Caco-2 (cell line): ENCODE results near the gene FBXL7. TPM values are rescaled to one million over a fixed set of nuclear protein-coding genes. Genes with fewer than 3 reads are reported as not detected.

Experiments
- BruUV-seq: library from RNA; stranded (reverse); fragments of 400-500 nt; replicated peaks from 2 replicates; lab custom pipeline; 2021; lab: Mats Ljungman, UMichigan
- CTCF ChIA-PET: fragments of 300-600 bp; sonication (Branson Sonifier 250); formaldehyde crosslinking; loops from one replicate; lab custom pipeline; 2022; ENCODE audit warnings: antibody characterized with exemption; lab: Charles Lee
- POLR2A ChIA-PET: fragments of 300-600 bp; sonication (Branson Sonifier 250); formaldehyde crosslinking; loops from one replicate; lab custom pipeline; 2022; ENCODE audit warnings: antibody characterized with exemption; lab: Charles Lee
- DNase-seq, 2 experiments: peaks; one replicate each; pipeline versions ENCODE4 v3.0.0 to v3.0.0-alpha.2; 2020 to 2022
- H3K27me3 ChIP-seq: replicated peaks from 2 replicates; pipeline ENCODE4 v1.6.0; 2011; ENCODE audit warnings: low read length; ENCODE audit not compliant: control insufficient read depth, insufficient read depth
- H3K36me3 ChIP-seq: 2 replicates; pipeline ENCODE4 v1.5.1; 2011; ENCODE audit warnings: low read length; ENCODE audit not compliant: control insufficient read depth, insufficient read depth
- H3K4me1 ChIP-seq: fragments of 250-450 bp; sonication (Bioruptor Pico); 2 replicates; pipeline ENCODE4 v1.5.1; 2020; ENCODE audit warnings: mild to moderate bottlenecking
- H3K4me3 ChIP-seq: 2 replicates; pipeline ENCODE4 v1.5.1; 2011; ENCODE audit warnings: low read depth, mild to moderate bottlenecking, control low read depth, low read length
- H3K9me3 ChIP-seq: fragments of 250-450 bp; sonication (Bioruptor Pico); 2 replicates; pipeline ENCODE4 v1.5.1; 2020; ENCODE audit warnings: mild to moderate bottlenecking, moderate library complexity
- H3K27ac Mint-ChIP-seq: one replicate; pipeline ENCODE4 v1.8.0; 2022; ENCODE audit warnings: mixed read lengths; ENCODE audit not compliant: unreplicated experiment
- H3K27me3 Mint-ChIP-seq: one replicate; pipeline ENCODE4 v1.8.0; 2022; ENCODE audit warnings: mixed read lengths; ENCODE audit not compliant: insufficient read depth, unreplicated experiment
- H3K36me3 Mint-ChIP-seq: one replicate; pipeline ENCODE4 v1.8.0; 2022; ENCODE audit warnings: mild to moderate bottlenecking, mixed read lengths; ENCODE audit not compliant: insufficient read depth, unreplicated experiment
- H3K4me1 Mint-ChIP-seq: one replicate; pipeline ENCODE4 v1.8.0; 2022; ENCODE audit warnings: low read depth, mixed read lengths; ENCODE audit not compliant: unreplicated experiment
- H3K4me3 Mint-ChIP-seq: one replicate; pipeline ENCODE4 v1.8.0; 2022; ENCODE audit warnings: mild to moderate bottlenecking, moderate library complexity, mixed read lengths; ENCODE audit not compliant: unreplicated experiment
- H3K9me3 Mint-ChIP-seq: one replicate; pipeline ENCODE4 v1.8.0; 2022; ENCODE audit warnings: mixed read lengths; ENCODE audit not compliant: unreplicated experiment
- intact Hi-C: fragments of 100-400 bp; cut with micrococcal nuclease; formaldehyde crosslinking; loops from one replicate; pipeline ENCODE4 v1.10.0; 2022; ENCODE audit not compliant: unreplicated experiment
- microRNA-seq: library from miRNA; unstranded; fragments of <30 nt; microRNA quantifications from one replicate; pipeline ENCODE4 v1.2.0, GENCODE V29; 2022
- total RNA-seq: library from RNA; stranded (reverse); gene quantifications from 2 replicates; pipeline ENCODE4 v1.2.3, GENCODE V29; 2022
- TF ChIP-seq, protein P1 (sequence below), 2 experiments: fragments of 200-600 bp in 1 of 2; IDR thresholded peaks; 1 replicate in 1 of 2; 2 replicates in 1 of 2; pipeline versions ENCODE4 v1.5.1 to v1.8.0; 2011 to 2022; ENCODE audit warnings: antibody characterized with exemption in 1 of 2, control low read depth in 1 of 2, inconsistent platforms in 1 of 2, low read depth in 1 of 2, low read length in 1 of 2, mild to moderate bottlenecking in 1 of 2, moderate library complexity in 1 of 2; ENCODE audit not compliant: insufficient read depth in 1 of 2, severe bottlenecking in 1 of 2, unreplicated experiment in 1 of 2

FBXL7 gene
- total RNA-seq, 1 experiment from 2014 or later, result not detected

DNA sequence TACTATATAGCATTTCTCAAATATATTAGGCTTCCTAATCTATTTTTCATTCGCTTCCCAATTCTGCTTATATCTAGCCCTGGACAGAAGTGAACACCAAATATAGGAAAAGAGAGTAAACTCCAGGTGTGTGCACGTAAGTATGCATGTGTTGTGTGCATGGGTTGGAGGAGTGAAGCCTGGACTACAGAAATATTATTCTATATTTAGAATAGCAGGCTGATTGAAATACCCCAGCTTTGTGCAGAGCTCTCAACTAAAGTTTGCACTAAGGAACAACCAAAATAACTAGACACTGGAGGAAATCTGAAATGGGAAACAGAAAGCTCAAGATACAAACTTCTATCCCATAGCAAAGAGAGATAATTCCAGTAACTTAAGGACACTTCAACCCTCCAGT is 480.9 kb downstream of the FBXL7 start:
- no peak overlapping the region for H3K4me3 ChIP-seq
- ChIA-PET POLR2A (no interaction called here), CTCF (no interaction called here)
- intact Hi-C loops, result no loop called here
- H3K27me3 ChIP-seq, result no peaks in the 10 kb centered on the region
- Mint-ChIP-seq H3K36me3 (no peaks in the 10 kb centered on the region), H3K4me1 (no peaks in the 10 kb centered on the region), H3K4me3 (no peak overlapping the region), H3K27me3 (no peaks in the 10 kb centered on the region), H3K27ac (no peak overlapping the region), H3K9me3 (no peaks in the 10 kb centered on the region)
- BruUV-seq, result no TSS peak
- TF ChIP-seq, protein P1, sequence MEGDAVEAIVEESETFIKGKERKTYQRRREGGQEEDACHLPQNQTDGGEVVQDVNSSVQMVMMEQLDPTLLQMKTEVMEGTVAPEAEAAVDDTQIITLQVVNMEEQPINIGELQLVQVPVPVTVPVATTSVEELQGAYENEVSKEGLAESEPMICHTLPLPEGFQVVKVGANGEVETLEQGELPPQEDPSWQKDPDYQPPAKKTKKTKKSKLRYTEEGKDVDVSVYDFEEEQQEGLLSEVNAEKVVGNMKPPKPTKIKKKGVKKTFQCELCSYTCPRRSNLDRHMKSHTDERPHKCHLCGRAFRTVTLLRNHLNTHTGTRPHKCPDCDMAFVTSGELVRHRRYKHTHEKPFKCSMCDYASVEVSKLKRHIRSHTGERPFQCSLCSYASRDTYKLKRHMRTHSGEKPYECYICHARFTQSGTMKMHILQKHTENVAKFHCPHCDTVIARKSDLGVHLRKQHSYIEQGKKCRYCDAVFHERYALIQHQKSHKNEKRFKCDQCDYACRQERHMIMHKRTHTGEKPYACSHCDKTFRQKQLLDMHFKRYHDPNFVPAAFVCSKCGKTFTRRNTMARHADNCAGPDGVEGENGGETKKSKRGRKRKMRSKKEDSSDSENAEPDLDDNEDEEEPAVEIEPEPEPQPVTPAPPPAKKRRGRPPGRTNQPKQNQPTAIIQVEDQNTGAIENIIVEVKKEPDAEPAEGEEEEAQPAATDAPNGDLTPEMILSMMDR (IDR thresholded peaks at IDR 0.05; ENCODE audit: insufficient read depth in 1 of 2, low read depth in 1 of 2, low read length in 1 of 2, severe bottlenecking in 1 of 2, unreplicated experiment in 1 of 2), result no peak
- DNase-seq, result no peak
- no peaks in the 10 kb centered on the region for H3K36me3 ChIP-seq
- no peaks in the 10 kb centered on the region for H3K9me3 ChIP-seq
- H3K4me1 ChIP-seq, result no peaks in the 10 kb centered on the region

DNA sequence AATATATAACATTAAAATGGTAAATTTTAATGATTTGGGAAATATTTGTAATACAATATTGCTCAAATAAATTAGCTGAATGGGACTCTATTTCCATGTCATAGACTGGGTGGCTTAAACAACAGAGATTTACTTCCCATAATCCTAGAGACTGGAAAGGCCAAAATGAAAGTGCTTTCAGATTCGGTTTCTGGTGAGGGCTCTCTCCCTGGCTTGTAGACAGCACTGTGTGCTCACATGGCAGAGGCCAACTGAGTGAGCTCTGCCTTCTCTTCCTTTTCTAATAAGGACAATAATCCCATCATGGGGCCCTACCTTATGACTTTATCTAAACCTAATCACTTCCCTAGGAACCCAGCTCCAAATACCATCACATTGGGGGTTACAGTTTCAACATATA is 483.4 kb downstream of the FBXL7 start:
- CTCF ChIA-PET, result no interaction called here

More for the DNA sequence above, 483.4 kb downstream of the FBXL7 start:
- Histone ChIP-seq H3K36me3 (no peaks in the 10 kb centered on the region), H3K9me3 (no peaks in the 10 kb centered on the region), H3K4me3 (no peak overlapping the region), H3K27me3 (no peaks in the 10 kb centered on the region), H3K4me1 (no peaks in the 10 kb centered on the region)
- Mint-ChIP-seq H3K4me1 (no peaks in the 10 kb centered on the region), H3K27ac (no peak overlapping the region), H3K36me3 (no peaks in the 10 kb centered on the region), H3K4me3 (no peak overlapping the region), H3K9me3 (no peaks in the 10 kb centered on the region), H3K27me3 (no peaks in the 10 kb centered on the region)
- POLR2A ChIA-PET, result no interaction called here
- intact Hi-C loops, result no loop called here
- no peak for DNase-seq
- BruUV-seq, result no TSS peak
- TF ChIP-seq, protein P1 (IDR thresholded peaks at IDR 0.05; ENCODE audit: insufficient read depth in 1 of 2, low read depth in 1 of 2, low read length in 1 of 2, severe bottlenecking in 1 of 2, unreplicated experiment in 1 of 2), result no peak

Small RNA genes lying within 50 kb of the gene (microRNA-seq; reads per million reads assigned to microRNA genes)
- gene MIR887, result not detected
